B cell (primary cell): ENCODE data around the gene KCTD17. TPM values are rescaled to one million over a fixed set of nuclear protein-coding genes. Genes with fewer than 3 reads are reported as not detected.

Source experiments
- ATAC-seq: fragments of 200-7000 bp; cut with Tn5 transposase; one replicate; pipeline ENCODE4 v1.10.0; 2021; ENCODE audit warnings: low read depth, mild to moderate bottlenecking, moderate number of reproducible peaks, moderate library complexity
- CTCF ChIA-PET: fragments of 350-600 bp; sonication (Branson Sonifier 250); formaldehyde crosslinking; loops from one replicate; lab custom pipeline; 2021; ENCODE audit warnings: antibody characterized with exemption, inconsistent platforms; lab: Charles Lee
- POLR2A ChIA-PET: fragments of 350-600 bp; sonication (Branson Sonifier 250); formaldehyde crosslinking; loops from one replicate; lab custom pipeline; 2021; ENCODE audit warnings: antibody characterized with exemption; lab: Charles Lee
- DNase-seq: peaks from one replicate; pipeline ENCODE4 v3.0.0; 2013
- H2AFZ ChIP-seq: 2 replicates; pipeline ENCODE4 v1.6.1; 2012; ENCODE audit warnings: mild to moderate bottlenecking, low read depth, low read length; ENCODE audit not compliant: insufficient read depth, poor library complexity, severe bottlenecking
- H3K27ac ChIP-seq, 2 donors: 1 replicate in 1 of 2; 2 replicates in 1 of 2; pipeline ENCODE4 v1.5.1; 2012 to 2013; ENCODE audit warnings: low read length in 2 of 2, mild to moderate bottlenecking in 2 of 2, moderate library complexity in 1 of 2
- H3K27me3 ChIP-seq, 4 experiments: fragments of 200-600 bp in 1 of 4; sonication (generic) in 1 of 4; replicated peaks in 1 of 4; 1 replicate in 2 of 4; 2 replicates in 2 of 4; pipeline versions ENCODE4 v1.6.1 to v1.7.0; 2013 to 2016; ENCODE audit warnings: low read length in 3 of 4, mild to moderate bottlenecking in 2 of 4, mixed read lengths in 1 of 4, moderate library complexity in 1 of 4; ENCODE audit not compliant: insufficient read depth in 4 of 4, control insufficient read depth in 3 of 4; ENCODE audit errors: control extremely low read depth in 1 of 4
- H3K36me3 ChIP-seq, 2 experiments: replicated peaks in 1 of 2; 1 replicate in 1 of 2; 2 replicates in 1 of 2; pipeline versions ENCODE4 v1.6.1 to v1.7.1; 2013; ENCODE audit warnings: low read length in 1 of 2; ENCODE audit not compliant: insufficient read depth in 2 of 2, control insufficient read depth in 1 of 2; ENCODE audit errors: control extremely low read depth in 1 of 2, extremely low read depth in 1 of 2
- H3K4me1 ChIP-seq, 2 donors: fragments of 200-600 bp in 1 of 2; sonication (generic) in 1 of 2; 1 replicate in 1 of 2; 2 replicates in 1 of 2; pipeline versions ENCODE4 v1.5.1 to v1.6.1; 2013 to 2017; ENCODE audit warnings: low read length in 2 of 2; ENCODE audit not compliant: control insufficient read depth in 2 of 2, insufficient read depth in 2 of 2
- H3K4me2 ChIP-seq: replicated peaks from 2 replicates; pipeline ENCODE3; 2012; ENCODE audit warnings: mild to moderate bottlenecking, low read depth, low read length; ENCODE audit not compliant: poor library complexity, severe bottlenecking
- H3K4me3 ChIP-seq, 5 experiments: fragments of 200-600 bp in 1 of 5; sonication (generic) in 1 of 5; 1 replicate in 3 of 5; 2 replicates in 2 of 5; pipeline versions ENCODE4 v1.5.1 to v1.7.0; 2011 to 2016; ENCODE audit warnings: low read length in 4 of 5, mild to moderate bottlenecking in 4 of 5, low read depth in 2 of 5, control low read depth in 1 of 5, moderate library complexity in 1 of 5; ENCODE audit not compliant: insufficient read depth in 1 of 5; ENCODE audit errors: control extremely low read depth in 1 of 5, extremely low read depth in 1 of 5
- H3K79me2 ChIP-seq: fragments of 200-600 bp; sonication (generic); one replicate; pipeline ENCODE4 v1.6.0; 2016; ENCODE audit warnings: low read length; ENCODE audit not compliant: control insufficient read depth, insufficient read depth
- H3K9ac ChIP-seq: fragments of 200-600 bp; sonication (generic); 2 replicates; pipeline ENCODE4 v1.6.1; 2017; ENCODE audit warnings: mild to moderate bottlenecking, low read length, moderate library complexity
- H3K9me3 ChIP-seq, 3 donors: one replicate each; pipeline versions ENCODE4 v1.6.1 to v1.7.1; 2013; ENCODE audit warnings: low read length in 2 of 3; ENCODE audit not compliant: control insufficient read depth in 2 of 3, insufficient read depth in 1 of 3; ENCODE audit errors: control extremely low read depth in 1 of 3
- H4K20me1 ChIP-seq: 2 replicates; pipeline ENCODE4 v1.6.0; 2012; ENCODE audit warnings: mild to moderate bottlenecking, low read length; ENCODE audit not compliant: insufficient read depth, control insufficient read depth, poor library complexity, severe bottlenecking
- H3K27ac Mint-ChIP-seq: one replicate; pipeline ENCODE4 v1.8.0; 2021; ENCODE audit warnings: mixed read lengths
- H3K27me3 Mint-ChIP-seq: one replicate; pipeline ENCODE4 v1.8.0; 2021; ENCODE audit warnings: mixed read lengths
- H3K4me1 Mint-ChIP-seq: one replicate; pipeline ENCODE4 v1.8.0; 2021; ENCODE audit warnings: mixed read lengths
- H3K4me3 Mint-ChIP-seq: one replicate; pipeline ENCODE4 v1.8.0; 2021; ENCODE audit warnings: mixed read lengths
- H3K9me3 Mint-ChIP-seq: one replicate; pipeline ENCODE4 v1.8.0; 2022; ENCODE audit warnings: mixed read lengths; ENCODE audit not compliant: insufficient read depth
- CTCF ChIP-seq: fragments of 200-600 bp; IDR thresholded peaks from one replicate; pipeline ENCODE4 v1.8.0; 2022; ENCODE audit warnings: antibody characterized with exemption, mild to moderate bottlenecking
- EZH2 ChIP-seq: IDR thresholded peaks from 2 replicates; pipeline ENCODE4 v1.6.1; 2012; ENCODE audit warnings: borderline replicate concordance, low read depth, mild to moderate bottlenecking, moderate library complexity, low read length; ENCODE audit not compliant: insufficient read depth, poor library complexity, severe bottlenecking
- WGBS: methylation state at CpG from one replicate; pipeline ENCODE4 v1.1.5; 2013; ENCODE audit warnings: missing lambda C conversion rate; ENCODE audit not compliant: insufficient coverage; 5-methylcytosine and 5-hydroxymethylcytosine counted together
- intact Hi-C: fragments of 100-400 bp; cut with micrococcal nuclease; formaldehyde crosslinking; loops from one replicate; pipeline ENCODE4 v1.10.0; 2022
- polyA plus RNA-seq: library from polyadenylated mRNA; depleted of rRNA; stranded (reverse); fragments of >200 nt; gene quantifications from 2 replicates; pipeline ENCODE4 v1.2.3, GENCODE V29; 2012
- total RNA-seq, 2 donors: library from RNA; stranded (reverse); fragments of 120-200 nt in 1 of 2; gene quantifications; 1 replicate in 1 of 2; 2 replicates in 1 of 2; pipeline versions ENCODE4 v1.2.3 to v1.2.4, GENCODE V29; 2013 to 2022

The KCTD17 gene
- total and polyA plus RNA-seq, 2 donors (not counting 1 experiment from before 2014, with no cell fraction given): 29.0 to 41.3 TPM

DNA sequence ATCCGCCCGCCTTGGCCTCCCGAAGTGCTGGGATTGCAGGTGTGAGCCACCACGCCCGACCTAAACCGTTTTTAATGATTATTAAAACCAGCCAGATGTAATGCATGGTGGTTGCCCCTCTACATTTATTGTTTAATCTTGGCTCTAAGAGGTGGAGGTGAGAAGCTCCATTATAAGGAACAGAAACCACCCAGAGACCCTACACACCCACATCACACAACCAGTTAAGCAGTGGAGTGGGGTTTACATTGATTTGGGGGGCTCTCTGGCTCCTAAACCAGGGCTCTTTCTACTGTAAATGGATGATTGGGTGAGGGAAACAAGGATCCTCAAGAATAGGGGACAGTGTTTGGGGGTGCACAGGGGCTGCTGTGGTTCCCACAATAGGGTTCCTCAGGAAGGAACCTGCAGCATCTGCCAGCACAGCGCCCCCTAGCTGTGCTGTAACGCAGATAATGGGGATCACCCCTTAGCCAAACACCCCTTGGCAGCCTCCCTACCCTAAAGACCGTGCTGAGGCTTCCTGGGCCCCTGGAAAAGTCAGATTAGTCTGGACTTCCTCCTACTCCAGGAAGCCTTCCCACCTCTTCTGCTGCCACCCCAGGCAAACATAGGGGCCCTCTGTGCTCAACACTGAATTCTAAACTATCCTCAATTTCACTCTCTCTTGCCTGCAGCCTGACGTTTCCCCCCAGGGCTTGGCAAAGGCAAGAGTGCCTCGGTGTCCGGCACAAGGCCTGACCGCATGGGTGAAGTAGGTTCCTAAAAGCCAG is 29.6 kb upstream of the KCTD17 start:
- no peak overlapping the region for H2AFZ ChIP-seq
- ChIA-PET POLR2A (no interaction called here), CTCF (interaction anchor here (0.8 to 1.6 kb wide), 6 partner anchors 9 to 571 kb away, joined by 3 to 5 read pairs (median 4); no protein-coding TSS in a partner anchor)
- H3K9me3 Mint-ChIP-seq: no peaks in the 10 kb centered on the region
- H3K36me3 ChIP-seq: no peaks in the 10 kb centered on the region
- H3K4me1 ChIP-seq: peaks cover 9 to 20% of the 10 kb centered on the region in 2 donors
- no peak overlapping the region for H3K4me3 ChIP-seq
- peaks cover 20% of the 10 kb centered on the region for H3K4me1 Mint-ChIP-seq
- peak overlapping the region; percentile 78 for H3K4me3 Mint-ChIP-seq
- intact Hi-C loops: no loop called here
- peak overlapping the region; percentile 21 for H3K27ac Mint-ChIP-seq
- H3K27me3 ChIP-seq: no peaks in the 10 kb centered on the region
- no peaks in the 10 kb centered on the region for H4K20me1 ChIP-seq
- no peak overlapping the region for H3K27ac ChIP-seq
- peaks cover 5% of the 10 kb centered on the region for H3K79me2 ChIP-seq
- ATAC-seq (peak; percentile 15), DNase-seq (peak; percentile 76)
- TF ChIP-seq CTCF: peak; percentile 82
- TF ChIP-seq EZH2: no peak
- 64% methylated on average over 10 of the region's 13 CpGs for WGBS
- H3K9ac ChIP-seq: no peak overlapping the region
- H3K4me2 ChIP-seq: no peak overlapping the region
- no peaks in the 10 kb centered on the region for H3K27me3 Mint-ChIP-seq
- no peaks in the 10 kb centered on the region for H3K9me3 ChIP-seq
